Endothelial cell (in vitro differentiated cells): ENCODE measurements around the gene FOXA1. TPM values are rescaled to one million over a fixed set of nuclear protein-coding genes. Genes with fewer than 3 reads are reported as not detected.

Source experiments
- DNase-seq: peaks from one replicate; pipeline ENCODE4 v3.0.0; 2021; ENCODE audit warnings: low spot score
- H3K27ac Mint-ChIP-seq: one replicate; pipeline ENCODE4 v1.8.0; 2021; ENCODE audit warnings: mixed read lengths, inconsistent platforms; ENCODE audit not compliant: unreplicated experiment
- H3K27me3 Mint-ChIP-seq: one replicate; pipeline ENCODE4 v1.8.0; 2021; ENCODE audit warnings: mild to moderate bottlenecking, moderate library complexity, mixed read lengths, inconsistent platforms; ENCODE audit not compliant: unreplicated experiment
- H3K36me3 Mint-ChIP-seq: one replicate; pipeline ENCODE4 v1.8.0; 2021; ENCODE audit warnings: mild to moderate bottlenecking, low read depth, mixed read lengths, inconsistent platforms; ENCODE audit not compliant: unreplicated experiment
- H3K4me1 Mint-ChIP-seq: one replicate; pipeline ENCODE4 v1.8.0; 2021; ENCODE audit warnings: mild to moderate bottlenecking, mixed read lengths, inconsistent platforms; ENCODE audit not compliant: unreplicated experiment
- H3K4me3 Mint-ChIP-seq: one replicate; pipeline ENCODE4 v1.8.0; 2021; ENCODE audit warnings: mild to moderate bottlenecking, mixed read lengths, inconsistent platforms; ENCODE audit not compliant: unreplicated experiment
- H3K9me3 Mint-ChIP-seq: one replicate; pipeline ENCODE4 v1.8.0; 2021; ENCODE audit warnings: mixed read lengths, inconsistent platforms; ENCODE audit not compliant: unreplicated experiment
- total RNA-seq: library from RNA; stranded (reverse); fragmentation: NEBNext Ultra II Directional; extraction: Animal tissue kit (Norgen Biotek cat#: 25700); gene quantifications from one replicate; pipeline ENCODE4 v1.2.1, GENCODE V29; 2021; ENCODE audit not compliant: unreplicated experiment
- TF ChIP-seq, protein P1 (sequence below): fragments of 200-600 bp; sonication (generic); IDR thresholded peaks from one replicate; pipeline ENCODE4 v1.5.0; 2021; ENCODE audit warnings: antibody characterized with exemption; ENCODE audit not compliant: unreplicated experiment

The FOXA1 gene
- total RNA-seq, 1 donor from 2014 or later, result 5.2 TPM

DNA sequence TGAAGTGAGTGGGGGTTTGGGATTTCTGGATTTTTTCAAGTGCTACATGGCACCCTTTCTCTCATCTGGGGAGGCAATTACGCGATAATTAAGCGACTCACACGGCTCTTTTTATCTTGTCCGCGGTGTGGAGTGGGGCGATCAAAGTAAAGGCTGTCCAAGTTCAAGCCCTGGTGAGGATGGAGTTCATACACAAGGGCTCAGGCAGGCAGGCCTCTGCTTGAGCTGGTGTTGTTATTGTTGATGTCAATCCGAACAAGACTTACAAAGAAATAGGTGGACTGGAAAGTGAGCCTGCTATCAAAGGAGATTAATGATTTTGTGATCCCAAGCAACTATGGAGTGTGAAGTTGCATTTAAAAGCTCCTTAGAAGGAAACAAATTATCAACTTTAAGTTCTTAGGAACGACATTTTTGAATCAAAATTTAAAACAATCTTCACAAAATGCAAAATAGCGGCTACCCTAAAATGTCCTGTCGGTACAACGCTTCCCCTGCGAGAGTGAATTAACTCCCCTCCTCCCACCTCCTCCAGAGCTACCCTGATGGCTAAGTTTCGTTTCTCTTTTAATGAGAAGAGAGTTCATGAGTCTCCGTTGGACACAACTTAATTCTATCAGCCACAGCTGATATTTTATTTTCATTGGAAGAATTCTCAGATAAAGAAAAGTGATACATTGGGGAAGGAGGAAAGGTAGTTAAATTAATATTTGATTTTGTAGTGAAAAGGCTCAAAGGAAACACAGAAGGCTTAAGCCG, 5.9 kb downstream of the FOXA1 start:
- Mint-ChIP-seq H3K36me3 (peaks cover 7% of the 10 kb centered on the region), H3K27ac (no peak overlapping the region), H3K27me3 (peaks cover 32% of the 10 kb centered on the region), H3K4me3 (peak overlapping the region; percentile 54), H3K9me3 (no peaks in the 10 kb centered on the region), H3K4me1 (peaks cover 20% of the 10 kb centered on the region)
- DNase-seq, result no peak
- TF ChIP-seq, protein P1, sequence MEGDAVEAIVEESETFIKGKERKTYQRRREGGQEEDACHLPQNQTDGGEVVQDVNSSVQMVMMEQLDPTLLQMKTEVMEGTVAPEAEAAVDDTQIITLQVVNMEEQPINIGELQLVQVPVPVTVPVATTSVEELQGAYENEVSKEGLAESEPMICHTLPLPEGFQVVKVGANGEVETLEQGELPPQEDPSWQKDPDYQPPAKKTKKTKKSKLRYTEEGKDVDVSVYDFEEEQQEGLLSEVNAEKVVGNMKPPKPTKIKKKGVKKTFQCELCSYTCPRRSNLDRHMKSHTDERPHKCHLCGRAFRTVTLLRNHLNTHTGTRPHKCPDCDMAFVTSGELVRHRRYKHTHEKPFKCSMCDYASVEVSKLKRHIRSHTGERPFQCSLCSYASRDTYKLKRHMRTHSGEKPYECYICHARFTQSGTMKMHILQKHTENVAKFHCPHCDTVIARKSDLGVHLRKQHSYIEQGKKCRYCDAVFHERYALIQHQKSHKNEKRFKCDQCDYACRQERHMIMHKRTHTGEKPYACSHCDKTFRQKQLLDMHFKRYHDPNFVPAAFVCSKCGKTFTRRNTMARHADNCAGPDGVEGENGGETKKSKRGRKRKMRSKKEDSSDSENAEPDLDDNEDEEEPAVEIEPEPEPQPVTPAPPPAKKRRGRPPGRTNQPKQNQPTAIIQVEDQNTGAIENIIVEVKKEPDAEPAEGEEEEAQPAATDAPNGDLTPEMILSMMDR, result no peak

DNA sequence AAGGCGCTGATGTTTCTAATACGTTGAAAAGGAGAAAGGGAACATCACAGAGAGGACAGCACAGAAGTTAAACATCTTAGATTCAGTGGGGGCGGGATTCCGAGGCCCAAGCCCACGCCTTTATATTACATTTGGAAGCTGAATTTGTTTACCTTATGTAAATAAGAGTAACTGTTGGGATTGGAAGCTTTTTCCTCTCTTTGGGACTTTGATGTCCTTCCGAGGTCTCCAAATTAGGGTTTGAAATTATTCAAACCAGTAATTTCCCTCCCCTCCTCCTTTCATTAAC, 6.4 kb downstream of the FOXA1 start:
- H3K9me3 Mint-ChIP-seq, result no peaks in the 10 kb centered on the region
- DNase-seq, result no peak
- no peak overlapping the region for H3K27ac Mint-ChIP-seq
- H3K4me1 Mint-ChIP-seq, result peaks cover 18% of the 10 kb centered on the region
- peak overlapping the region; percentile 85 for H3K4me3 Mint-ChIP-seq
- peaks cover 5% of the 10 kb centered on the region for H3K36me3 Mint-ChIP-seq
- peaks cover 27% of the 10 kb centered on the region for H3K27me3 Mint-ChIP-seq
- TF ChIP-seq, protein P1, result no peak

- peak; percentile 61 for DNase-seq
- Mint-ChIP-seq H3K27me3 (peaks cover 25% of the 10 kb centered on the region), H3K36me3 (peaks cover 5% of the 10 kb centered on the region), H3K4me3 (peak overlapping the region; percentile 85), H3K9me3 (no peaks in the 10 kb centered on the region), H3K4me1 (peaks cover 20% of the 10 kb centered on the region), H3K27ac (no peak overlapping the region)
- TF ChIP-seq, protein P1, result no peak
These were observed 7.0 kb downstream of the FOXA1 start for GRCh38 chr14:37587881-37588666.

- H3K4me1 Mint-ChIP-seq, result peaks cover 21% of the 10 kb centered on the region
- TF ChIP-seq, protein P1, result no peak
- peaks cover 19% of the 10 kb centered on the region for H3K27me3 Mint-ChIP-seq
- H3K4me3 Mint-ChIP-seq, result no peak overlapping the region
- DNase-seq, result no peak
- no peaks in the 10 kb centered on the region for H3K9me3 Mint-ChIP-seq
- H3K27ac Mint-ChIP-seq, result no peak overlapping the region
- peaks cover 5% of the 10 kb centered on the region for H3K36me3 Mint-ChIP-seq
These were observed 7.8 kb downstream of the FOXA1 start for GRCh38 chr14:37587131-37587803.
